Measurements from ENCODE around the gene CCDC88C.

- TF ChIP-seq ETV6 (CRISPR knock-in tag; IDR thresholded peaks at IDR 0.05): no peak
- no peak for TF ChIP-seq IRF2 (CRISPR knock-in tag; IDR thresholded peaks at IDR 0.05; ENCODE audit: borderline replicate concordance, low read depth)
- no peak for TF ChIP-seq CREM (CRISPR knock-in tag; IDR thresholded peaks at IDR 0.05)
- TF ChIP-seq CTCF (IDR thresholded peaks at IDR 0.05): no peak
- no peak for TF ChIP-seq HMGXB4 (CRISPR knock-in tag; IDR thresholded peaks at IDR 0.05)
- TF ChIP-seq E2F4 (CRISPR knock-in tag; IDR thresholded peaks at IDR 0.05; ENCODE audit: borderline replicate concordance, low read depth): no peak
- no peak for TF ChIP-seq ZNF416 (CRISPR knock-in tag; IDR thresholded peaks at IDR 0.05)
- no peak for TF ChIP-seq TCF7 (CRISPR knock-in tag; IDR thresholded peaks at IDR 0.05; ENCODE audit: low read depth)
Measured at GRCh38 chr14:91369628-91370445, 47.8 kb downstream of the CCDC88C start.
